Uterus (tissue), 4 donors: ENCODE data around the gene VWF. TPM values are rescaled to one million over a fixed set of nuclear protein-coding genes. Genes with fewer than 3 reads are reported as not detected.

Experiments used
- DNase-seq, 2 donors: peaks; one replicate each; pipeline ENCODE4 v3.0.0-alpha.2; 2019 to 2020
- H3K27ac ChIP-seq, 2 donors: fragments of 200-600 bp; sonication (generic); 1 replicate in 1 of 2; 2 replicates in 1 of 2; pipeline ENCODE4 v1.5.1; 2016 to 2018
- H3K27me3 ChIP-seq, 2 donors: fragments of 200-600 bp; sonication (generic); one replicate each; pipeline ENCODE4 v1.5.1; 2018 to 2019; ENCODE audit warnings: control low read depth in 1 of 2
- H3K36me3 ChIP-seq, 2 donors: fragments of 200-600 bp; sonication (generic); one replicate each; pipeline ENCODE4 v1.5.1; 2019; ENCODE audit warnings: control low read depth in 1 of 2
- H3K4me1 ChIP-seq, 2 donors: fragments of 200-600 bp; sonication (generic); one replicate each; pipeline ENCODE4 v1.5.1; 2018 to 2019; ENCODE audit warnings: control low read depth in 1 of 2
- H3K4me3 ChIP-seq, 2 donors: fragments of 200-600 bp; sonication (generic); 1 replicate in 1 of 2; 2 replicates in 1 of 2; pipeline ENCODE4 v1.5.1; 2018 to 2019; ENCODE audit warnings: mild to moderate bottlenecking in 1 of 2
- H3K9me3 ChIP-seq, 2 donors: fragments of 200-600 bp; sonication (generic); one replicate each; pipeline ENCODE4 v1.5.1; 2019; ENCODE audit warnings: control low read depth in 1 of 2
- CTCF ChIP-seq, 4 experiments: fragments of 200-600 bp in 2 of 4; fragments of 450-650 bp in 2 of 4; sonication (generic) in 2 of 4; IDR thresholded peaks; one replicate each; pipeline ENCODE4 v1.5.1; 2016 to 2019; ENCODE audit warnings: antibody characterized with exemption in 4 of 4, mild to moderate bottlenecking in 2 of 4, moderate library complexity in 1 of 4
- POLR2A ChIP-seq, 2 donors: fragments of 450-650 bp; IDR thresholded peaks; one replicate each; pipeline ENCODE4 v1.6.1; 2016; ENCODE audit warnings: antibody characterized with exemption in 2 of 2, mild to moderate bottlenecking in 1 of 2, moderate library complexity in 1 of 2
- intact Hi-C: fragments of 100-400 bp; cut with DNase I; formaldehyde crosslinking; loops from one replicate; pipeline ENCODE4 v1.15.1; 2023; ENCODE audit warnings: low total_unique reads
- small RNA-seq: library from RNA; depleted of rRNA; stranded (forward); fragments of <200 nt; gene quantifications from one replicate; pipeline ENCODE3, GENCODE V24; 2016
- total RNA-seq, 4 donors: library from RNA; depleted of rRNA in 3 of 4; stranded (reverse); fragments of >200 nt in 3 of 4; gene quantifications; one replicate each; pipeline versions ENCODE4 v1.1.0 to v1.2.4, GENCODE V29; 2014 to 2023
- donor health status: DM: yes; HTN: yes; CAD: no.

The VWF gene
- total RNA-seq, 4 donors from 2014 or later = 122 to 949 (median 380) TPM

- Histone ChIP-seq H3K4me1 (no peaks in the 10 kb centered on the region), H3K27ac (no peak overlapping the region), H3K36me3 (no peaks in the 10 kb centered on the region), H3K27me3 (no peaks in the 10 kb centered on the region), H3K4me3 (no peak overlapping the region), H3K9me3 (no peaks in the 10 kb centered on the region)
- intact Hi-C loops = no loop called here
- no peak for TF ChIP-seq POLR2A (IDR thresholded peaks at IDR 0.05)
- no peak for TF ChIP-seq CTCF (IDR thresholded peaks at IDR 0.05)
- no peak for DNase-seq
These were observed 223.1 kb downstream of the VWF start for GRCh38 chr12:5901416-5901815.

GRCh38 chr12:5900533-5901205, 223.8 kb downstream of the VWF start:
- intact Hi-C loops = no loop called here
- no peaks in the 10 kb centered on the region for H3K4me1 ChIP-seq
- H3K9me3 ChIP-seq = no peaks in the 10 kb centered on the region
- H3K36me3 ChIP-seq = no peaks in the 10 kb centered on the region
- no peak overlapping the region for H3K4me3 ChIP-seq
- TF ChIP-seq CTCF (IDR thresholded peaks at IDR 0.05) = no peak
- TF ChIP-seq POLR2A (IDR thresholded peaks at IDR 0.05) = no peak
- DNase-seq = no peak
- no peak overlapping the region for H3K27ac ChIP-seq
- no peaks in the 10 kb centered on the region for H3K27me3 ChIP-seq

- H3K4me3 ChIP-seq = no peak overlapping the region
- H3K4me1 ChIP-seq = no peaks in the 10 kb centered on the region
- TF ChIP-seq POLR2A (IDR thresholded peaks at IDR 0.05) = no peak
- no peaks in the 10 kb centered on the region for H3K9me3 ChIP-seq
- no peaks in the 10 kb centered on the region for H3K27me3 ChIP-seq
- DNase-seq = no peak
- no peak overlapping the region for H3K27ac ChIP-seq
- intact Hi-C loops = no loop called here
- no peaks in the 10 kb centered on the region for H3K36me3 ChIP-seq
These were observed 224.4 kb downstream of the VWF start for GRCh38 chr12:5900076-5900475.

- Histone ChIP-seq H3K4me3 (no peak overlapping the region), H3K27me3 (no peaks in the 10 kb centered on the region), H3K9me3 (no peaks in the 10 kb centered on the region), H3K36me3 (no peaks in the 10 kb centered on the region), H3K4me1 (no peaks in the 10 kb centered on the region), H3K27ac (no peak overlapping the region)
- intact Hi-C loops = no loop called here
- DNase-seq = no peak
- no peak for TF ChIP-seq POLR2A (IDR thresholded peaks at IDR 0.05)
- no peak for TF ChIP-seq CTCF (IDR thresholded peaks at IDR 0.05)
These were observed 224.8 kb downstream of the VWF start for GRCh38 chr12:5899675-5900074.

GRCh38 chr12:5898874-5899273, 225.6 kb downstream of the VWF start:
- no peaks in the 10 kb centered on the region for H3K4me1 ChIP-seq
- H3K4me3 ChIP-seq = no peak overlapping the region
- H3K9me3 ChIP-seq = no peaks in the 10 kb centered on the region
- intact Hi-C loops = no loop called here
- TF ChIP-seq CTCF (IDR thresholded peaks at IDR 0.05) = no peak
- TF ChIP-seq POLR2A (IDR thresholded peaks at IDR 0.05) = no peak
- no peaks in the 10 kb centered on the region for H3K36me3 ChIP-seq
- DNase-seq = no peak
- no peaks in the 10 kb centered on the region for H3K27me3 ChIP-seq
- H3K27ac ChIP-seq = no peak overlapping the region

Small RNA genes lying within 50 kb of the gene (small RNA-seq; reads per million reads assigned to genes)
- gene RN7SL69P = not detected

Other genes starting within 250 kb of the VWF start
- gene ANO2, start 179.4 kb downstream of the VWF start, total RNA-seq = 10 to 100 TPM in 2 of 4 donors, 1 to 10 TPM in 1, under 1 TPM in 1; 0.59 to 51.7 (median 15.1) TPM
- gene CD9, start 75.7 kb upstream of the VWF start, total RNA-seq = 100 to 1,000 TPM; 161 to 275 (median 207) TPM
- gene PLEKHG6, start 186.0 kb upstream of the VWF start, total RNA-seq = 1 to 10 TPM in 2 of 4 donors, under 1 TPM in 1, not detected in 1; 0.29 to 1.9 (median 1.7) TPM
- 100 to 1,000 TPM in 3 of 4 donors, 10 to 100 TPM in 1; 71.8 to 297 (median 174) TPM for gene TNFRSF1A, start 217.4 kb upstream of the VWF start, total RNA-seq